KMS-11 (cell line): ENCODE data around the gene SLC29A3.

Source experiments
- H2AFZ ChIP-seq: fragments of 200-600 bp; sonication (generic); 2 replicates; pipeline ENCODE4 v1.6.1; 2016; ENCODE audit warnings: antibody characterized with exemption, mixed run types, low read depth
- H3K27ac ChIP-seq: fragments of 200-600 bp; sonication (generic); 2 replicates; pipeline ENCODE4 v1.6.1; 2016; ENCODE audit warnings: mild to moderate bottlenecking, mixed run types
- H3K27me3 ChIP-seq: fragments of 200-600 bp; sonication (generic); 2 replicates; pipeline ENCODE4 v1.6.1; 2017; ENCODE audit warnings: mild to moderate bottlenecking, low read depth, mixed run types, moderate library complexity; ENCODE audit not compliant: insufficient read depth
- H3K36me3 ChIP-seq: fragments of 200-600 bp; sonication (generic); 2 replicates; pipeline ENCODE4 v1.6.1; 2017; ENCODE audit warnings: mild to moderate bottlenecking, mixed run types; ENCODE audit not compliant: insufficient read depth
- H3K4me1 ChIP-seq: fragments of 200-600 bp; sonication (generic); 2 replicates; pipeline ENCODE4 v1.6.1; 2016; ENCODE audit warnings: mild to moderate bottlenecking, low read depth, mixed run types; ENCODE audit not compliant: poor library complexity, severe bottlenecking
- H3K4me2 ChIP-seq: fragments of 200-600 bp; sonication (generic); 2 replicates; pipeline ENCODE4 v1.7.0; 2016; ENCODE audit warnings: mild to moderate bottlenecking, mixed run types
- H3K4me3 ChIP-seq: fragments of 200-600 bp; sonication (generic); IDR thresholded peaks from 2 replicates; pipeline ENCODE4 v1.6.1; 2017; ENCODE audit warnings: low read depth, low read length, mixed read lengths; ENCODE audit not compliant: insufficient read depth
- H3K79me2 ChIP-seq: fragments of 200-600 bp; sonication (generic); 2 replicates; pipeline ENCODE4 v1.6.1; 2016; ENCODE audit warnings: low read depth, mixed run types; ENCODE audit not compliant: insufficient read depth
- H3K9ac ChIP-seq: fragments of 200-600 bp; sonication (generic); 2 replicates; pipeline ENCODE4 v1.6.1; 2016; ENCODE audit warnings: mild to moderate bottlenecking, mixed run types
- H4K20me1 ChIP-seq: fragments of 200-600 bp; sonication (generic); 2 replicates; pipeline ENCODE4 v1.6.1; 2016; ENCODE audit warnings: mild to moderate bottlenecking, mixed run types; ENCODE audit not compliant: insufficient read depth
- CTCF ChIP-seq: fragments of 200-600 bp; sonication (generic); conservative IDR thresholded peaks from 2 replicates; pipeline ENCODE4 v1.6.1; 2017; ENCODE audit warnings: low read depth, mild to moderate bottlenecking, antibody characterized with exemption, low read length, moderate library complexity, mixed read lengths

The SLC29A3 gene

GRCh38 chr10:71397296-71398212 is 78.5 kb downstream of the SLC29A3 start:
- Histone ChIP-seq H3K27ac (no peak overlapping the region), H2AFZ (no peak overlapping the region), H3K27me3 (peaks cover 52% of the 10 kb centered on the region; the same call in 1 of the 2 replicates), H3K4me2 (no peak overlapping the region), H4K20me1 (no peaks in the 10 kb centered on the region), H3K79me2 (no peaks in the 10 kb centered on the region), H3K36me3 (no peaks in the 10 kb centered on the region), H3K9ac (no peak overlapping the region), H3K4me3 (no peak overlapping the region), H3K4me1 (no peaks in the 10 kb centered on the region)
- no peak for TF ChIP-seq CTCF

- H4K20me1 ChIP-seq, result no peaks in the 10 kb centered on the region
- no peak for TF ChIP-seq CTCF
- no peak overlapping the region for H3K27ac ChIP-seq
- H3K27me3 ChIP-seq, result peaks cover 39% of the 10 kb centered on the region; the same call in 1 of the 2 replicates
- H3K4me1 ChIP-seq, result no peaks in the 10 kb centered on the region
- no peaks in the 10 kb centered on the region for H3K36me3 ChIP-seq
- H3K4me3 ChIP-seq, result no peak overlapping the region
- no peaks in the 10 kb centered on the region for H3K79me2 ChIP-seq
- H2AFZ ChIP-seq, result no peak overlapping the region
- H3K9ac ChIP-seq, result no peak overlapping the region
- H3K4me2 ChIP-seq, result no peak overlapping the region
Measured at GRCh38 chr10:71398976-71399375, 79.9 kb downstream of the SLC29A3 start.

- Histone ChIP-seq H3K4me1 (no peaks in the 10 kb centered on the region), H3K79me2 (no peaks in the 10 kb centered on the region), H4K20me1 (no peaks in the 10 kb centered on the region), H3K9ac (no peak overlapping the region), H3K27ac (no peak overlapping the region), H3K4me3 (no peak overlapping the region), H3K27me3 (peaks cover 43% of the 10 kb centered on the region), H2AFZ (no peak overlapping the region), H3K4me2 (no peak overlapping the region), H3K36me3 (no peaks in the 10 kb centered on the region)
- TF ChIP-seq CTCF, result no peak
Measured at GRCh38 chr10:71399946-71400345, 80.9 kb downstream of the SLC29A3 start.

- H3K4me1 ChIP-seq, result no peaks in the 10 kb centered on the region
- TF ChIP-seq CTCF, result no peak
- H3K27me3 ChIP-seq, result peaks cover 46% of the 10 kb centered on the region
- H3K27ac ChIP-seq, result no peak overlapping the region
- H3K9ac ChIP-seq, result no peak overlapping the region
- no peak overlapping the region for H2AFZ ChIP-seq
- H3K4me3 ChIP-seq, result no peak overlapping the region
- H4K20me1 ChIP-seq, result no peaks in the 10 kb centered on the region
- no peak overlapping the region for H3K4me2 ChIP-seq
- no peaks in the 10 kb centered on the region for H3K79me2 ChIP-seq
- H3K36me3 ChIP-seq, result no peaks in the 10 kb centered on the region
Measured at GRCh38 chr10:71401056-71401455, 82.0 kb downstream of the SLC29A3 start.
